B cell (primary cell): ENCODE data around the gene TMEM213.

Experiments used
- EZH2 ChIP-seq: IDR thresholded peaks from 2 replicates; pipeline ENCODE4 v1.6.1; 2012; ENCODE audit warnings: borderline replicate concordance, low read depth, mild to moderate bottlenecking, moderate library complexity, low read length; ENCODE audit not compliant: insufficient read depth, poor library complexity, severe bottlenecking
- TF ChIP-seq, protein P1 (sequence below): fragments of 200-600 bp; IDR thresholded peaks from one replicate; pipeline ENCODE4 v1.8.0; 2022; ENCODE audit warnings: antibody characterized with exemption, mild to moderate bottlenecking

DNA sequence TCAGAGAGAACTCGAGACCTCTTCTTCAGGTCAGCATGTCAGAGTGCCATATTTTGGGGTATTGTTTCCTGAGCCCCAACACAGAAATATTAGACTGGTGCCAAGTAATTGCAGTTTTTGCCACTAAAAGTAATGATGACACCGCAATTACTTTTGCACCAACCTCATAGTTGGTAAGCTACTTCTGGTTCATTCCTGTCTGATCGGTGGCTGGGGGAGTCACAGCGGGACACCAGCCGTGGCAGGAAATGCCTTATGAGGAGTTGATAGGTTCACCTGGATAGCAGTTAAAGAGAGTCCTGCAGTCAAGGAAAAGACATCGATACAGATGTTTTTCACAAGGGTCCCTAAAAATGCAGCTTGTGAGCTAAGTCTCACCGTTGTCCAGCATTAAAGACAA is 24.1 kb downstream of the TMEM213 start:
- TF ChIP-seq, protein P1, sequence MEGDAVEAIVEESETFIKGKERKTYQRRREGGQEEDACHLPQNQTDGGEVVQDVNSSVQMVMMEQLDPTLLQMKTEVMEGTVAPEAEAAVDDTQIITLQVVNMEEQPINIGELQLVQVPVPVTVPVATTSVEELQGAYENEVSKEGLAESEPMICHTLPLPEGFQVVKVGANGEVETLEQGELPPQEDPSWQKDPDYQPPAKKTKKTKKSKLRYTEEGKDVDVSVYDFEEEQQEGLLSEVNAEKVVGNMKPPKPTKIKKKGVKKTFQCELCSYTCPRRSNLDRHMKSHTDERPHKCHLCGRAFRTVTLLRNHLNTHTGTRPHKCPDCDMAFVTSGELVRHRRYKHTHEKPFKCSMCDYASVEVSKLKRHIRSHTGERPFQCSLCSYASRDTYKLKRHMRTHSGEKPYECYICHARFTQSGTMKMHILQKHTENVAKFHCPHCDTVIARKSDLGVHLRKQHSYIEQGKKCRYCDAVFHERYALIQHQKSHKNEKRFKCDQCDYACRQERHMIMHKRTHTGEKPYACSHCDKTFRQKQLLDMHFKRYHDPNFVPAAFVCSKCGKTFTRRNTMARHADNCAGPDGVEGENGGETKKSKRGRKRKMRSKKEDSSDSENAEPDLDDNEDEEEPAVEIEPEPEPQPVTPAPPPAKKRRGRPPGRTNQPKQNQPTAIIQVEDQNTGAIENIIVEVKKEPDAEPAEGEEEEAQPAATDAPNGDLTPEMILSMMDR, result no peak
- no peak for TF ChIP-seq EZH2
